Lung microvascular endothelial cell (primary cell): ENCODE data around the gene DOC2A. TPM values are rescaled to one million over a fixed set of nuclear protein-coding genes. Genes with fewer than 3 reads are reported as not detected.
"Not testable (repeated sequence)": the region's sequence is repeated elsewhere in the genome, so short reads cannot be mapped to it uniquely, and the experiment has no call there.

Source experiments
- DNase-seq, 2 donors: peaks; one replicate each; pipeline versions ENCODE4 v3.0.0 to v3.0.0-alpha.2; 2010; ENCODE audit warnings: low read depth in 2 of 2
- total RNA-seq: library from RNA; depleted of rRNA; stranded (reverse); fragments of >200 nt; gene quantifications from 2 replicates; pipeline ENCODE4 v1.2.1, GENCODE V29; 2014

DOC2A gene
- under 0.01 and 0.20 TPM in 2 replicates for total RNA-seq

- no peak for DNase-seq
Measured at GRCh38 chr16:30010844-30011713, at the start of gene DOC2A. DOC2A (minus strand) TSS chr16:30011027; CDS start chr16:30010222, 805 bp downstream.

GRCh38 chr16:30060346-30060745 lies 49.5 kb upstream of the DOC2A start:
- no peak for DNase-seq

GRCh38 chr16:30054959-30055553 lies 44.2 kb upstream of the DOC2A start:
- DNase-seq = peak; percentile 39 to 47

DNA sequence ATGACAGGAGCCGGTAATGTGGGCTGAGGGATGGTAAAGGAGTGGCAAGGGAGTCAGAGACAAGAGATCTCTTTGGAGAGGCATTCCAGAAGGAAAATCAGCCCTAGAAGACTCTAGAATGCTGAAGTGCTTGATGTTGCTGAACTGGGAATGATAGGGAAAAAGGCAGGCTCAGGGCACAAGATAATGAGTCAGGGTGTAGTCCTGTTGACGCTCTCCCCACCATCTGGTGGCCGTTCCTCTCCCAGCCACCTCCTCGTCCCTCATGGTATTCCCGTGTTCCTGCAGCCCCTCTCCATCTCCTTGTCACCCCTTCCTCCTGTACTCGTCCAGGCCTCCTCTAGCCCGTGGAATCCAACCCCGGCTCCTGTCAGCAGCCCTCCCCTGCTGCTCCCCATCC lies 43.6 kb upstream of the DOC2A start:
- no peak for DNase-seq

DNA sequence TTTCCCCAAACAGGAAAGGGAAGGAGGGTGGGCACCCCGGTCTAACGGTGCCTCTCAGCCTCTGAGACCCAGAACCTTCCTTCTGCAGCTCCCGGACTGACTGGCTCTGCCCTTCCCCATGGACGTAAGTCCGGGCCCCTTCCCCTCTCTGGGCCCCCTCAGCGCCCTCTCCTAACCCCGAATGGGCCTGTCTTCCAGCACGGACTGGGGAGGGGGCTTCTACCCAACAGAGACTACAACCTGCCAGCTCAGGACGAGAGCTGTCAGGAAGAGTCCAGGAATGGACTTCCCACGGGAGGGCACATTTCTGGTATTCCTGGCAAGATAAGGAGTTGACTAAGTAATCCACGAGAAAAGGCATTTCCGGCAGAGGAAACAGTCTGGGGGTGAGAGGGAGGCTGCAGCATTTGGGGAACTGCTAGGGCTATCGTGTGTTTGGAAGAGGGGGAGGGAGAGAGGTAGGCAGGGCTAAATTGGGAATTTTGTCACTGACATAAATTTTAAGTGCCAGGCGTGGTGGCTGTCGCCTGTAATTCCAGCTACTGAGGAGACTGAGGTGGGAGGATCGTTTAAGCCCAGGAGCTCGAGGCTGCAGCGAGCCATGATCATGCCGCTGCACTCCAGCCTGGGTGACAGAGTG lies 42.7 kb upstream of the DOC2A start:
- DNase-seq = peak in 1 of 2 donors; percentile 56

DNA sequence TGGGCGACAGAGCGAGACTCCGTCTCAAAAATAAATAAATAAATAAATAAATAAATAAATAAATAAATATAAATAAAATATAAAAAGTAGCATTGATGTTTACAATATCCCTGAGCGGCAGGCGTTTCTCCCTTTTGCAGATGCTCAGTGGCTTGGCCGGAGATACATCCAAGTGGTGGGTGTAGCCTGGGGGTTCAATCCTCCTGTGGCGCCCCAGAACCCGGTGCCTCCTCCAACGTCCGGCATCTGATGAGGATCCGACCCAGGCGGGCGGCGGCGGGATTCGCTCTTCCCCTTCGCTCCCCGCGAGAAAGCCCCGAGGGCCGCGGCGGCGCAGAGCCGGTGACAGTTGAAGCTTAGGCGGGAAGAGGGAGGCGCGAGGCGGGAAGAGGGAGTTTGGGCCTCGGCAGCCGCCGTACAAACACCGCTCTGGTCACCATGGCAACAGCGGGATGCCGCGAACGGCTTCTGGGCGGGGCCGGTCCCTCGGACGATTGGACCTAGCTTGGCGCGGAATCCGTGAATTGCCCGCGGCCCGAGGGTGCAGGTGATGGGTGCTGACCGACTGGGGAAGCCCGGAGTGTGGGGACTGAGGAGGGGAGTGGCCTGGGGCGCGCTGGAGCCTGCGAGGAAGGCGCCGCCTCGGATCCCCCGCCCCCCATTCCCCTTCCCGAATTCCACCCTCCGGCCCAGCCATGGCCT lies 42.0 kb upstream of the DOC2A start:
- peak; percentile 92 to 93 for DNase-seq

DNA sequence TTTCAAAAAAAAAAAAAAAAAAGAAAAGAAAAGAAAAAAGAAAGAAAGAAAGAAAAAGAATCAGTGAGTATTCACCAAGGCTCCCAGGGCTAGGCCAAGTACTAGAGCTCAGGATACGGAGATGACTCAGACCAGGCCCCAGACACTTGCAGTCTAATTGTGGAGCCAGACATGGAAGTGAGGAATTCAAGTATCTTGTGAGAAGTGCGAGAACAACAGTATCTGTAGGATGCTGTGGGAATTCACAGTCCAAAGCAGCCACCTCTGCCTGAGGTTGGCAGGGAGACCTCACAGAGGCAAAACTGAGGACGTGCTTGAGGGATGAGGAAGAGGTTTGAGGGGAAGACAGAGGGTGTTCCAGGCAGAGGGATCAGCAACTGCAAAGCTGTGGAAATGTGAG lies 40.7 kb upstream of the DOC2A start:
- DNase-seq = peak in 1 of 2 donors; percentile 90

- no peak for DNase-seq
Measured at GRCh38 chr16:30049871-30050270, 39.0 kb upstream of the DOC2A start.

DNA sequence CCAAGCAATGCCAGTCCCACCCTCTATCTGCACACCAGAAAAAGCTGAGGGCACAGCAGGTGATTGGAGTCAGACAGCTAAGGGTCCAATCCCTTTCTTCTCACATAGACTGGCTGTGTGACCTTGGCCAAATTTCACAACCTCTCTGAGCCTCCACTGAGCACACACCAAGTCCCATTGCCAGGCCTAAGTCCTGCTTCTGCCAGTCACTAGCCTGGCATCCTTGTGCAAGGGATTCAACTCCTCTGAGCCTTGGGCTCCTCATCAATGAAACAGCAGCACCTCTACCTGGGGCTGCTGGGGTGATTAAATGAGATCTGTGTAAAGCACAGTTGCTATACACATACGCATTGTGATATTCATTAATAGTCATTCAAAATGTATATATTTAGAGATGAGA lies 35.8 kb upstream of the DOC2A start:
- no peak for DNase-seq

- no peak for DNase-seq
Measured at GRCh38 chr16:30046178-30046577, 35.4 kb upstream of the DOC2A start.

DNA sequence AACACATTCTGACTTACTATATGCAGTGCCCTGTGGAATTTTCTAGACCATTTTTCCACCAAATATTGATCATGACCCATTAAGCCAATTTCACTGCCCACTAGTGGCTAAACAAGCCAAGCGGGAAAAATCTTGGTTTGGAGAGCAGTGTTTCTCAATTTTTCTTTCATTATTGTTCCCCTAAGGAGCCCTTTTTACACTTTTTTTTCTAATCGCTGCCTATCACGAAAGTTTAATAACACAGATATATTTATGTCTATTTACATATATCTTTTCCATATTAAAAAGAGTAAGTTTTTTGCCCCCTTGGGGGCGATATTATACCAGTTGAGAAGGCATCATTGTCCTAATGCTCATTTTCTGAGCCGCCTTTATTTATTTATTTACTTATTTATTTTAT lies 31.0 kb upstream of the DOC2A start:
- peak; percentile 55 to 64 for DNase-seq

DNA sequence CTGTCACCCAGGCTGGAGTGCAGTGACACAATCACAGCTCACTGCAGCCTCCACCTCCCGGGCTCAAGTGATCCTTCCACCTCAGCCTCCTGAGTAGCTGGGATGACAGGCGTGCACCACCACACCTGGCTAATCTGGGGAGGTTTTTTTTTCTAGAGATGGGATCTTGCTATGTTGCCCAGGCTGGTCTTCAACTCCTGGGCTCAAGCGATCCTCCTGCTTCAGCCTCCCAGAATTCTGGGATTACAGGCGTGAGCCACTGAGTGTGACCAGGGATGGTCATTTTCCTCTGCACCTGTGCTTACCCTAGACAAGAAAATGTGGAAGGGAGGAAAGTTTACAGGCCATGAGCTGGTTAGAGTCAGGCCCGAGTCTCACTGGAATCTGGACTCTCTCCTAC lies 29.9 kb upstream of the DOC2A start:
- DNase-seq = not testable (repeated sequence)

DNA sequence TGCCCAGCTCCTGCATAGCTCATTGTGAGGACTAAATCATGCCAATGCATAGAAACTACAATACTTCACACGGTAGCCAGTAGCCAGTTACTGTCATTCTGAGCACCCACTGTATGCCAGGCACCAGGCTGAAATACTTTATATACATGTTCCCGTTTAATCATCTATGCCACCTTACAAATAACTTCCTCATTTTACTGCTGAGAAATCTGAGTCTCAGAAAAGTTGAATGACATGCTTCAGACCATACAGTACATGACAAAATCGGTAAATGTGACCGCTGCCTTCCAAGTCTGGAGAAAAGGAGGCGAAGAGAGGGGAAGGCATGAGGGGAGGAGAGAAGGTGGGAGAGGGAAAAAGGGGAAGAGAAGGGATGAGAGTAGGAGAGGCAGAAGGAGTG lies 29.4 kb upstream of the DOC2A start:
- DNase-seq = no peak

DNA sequence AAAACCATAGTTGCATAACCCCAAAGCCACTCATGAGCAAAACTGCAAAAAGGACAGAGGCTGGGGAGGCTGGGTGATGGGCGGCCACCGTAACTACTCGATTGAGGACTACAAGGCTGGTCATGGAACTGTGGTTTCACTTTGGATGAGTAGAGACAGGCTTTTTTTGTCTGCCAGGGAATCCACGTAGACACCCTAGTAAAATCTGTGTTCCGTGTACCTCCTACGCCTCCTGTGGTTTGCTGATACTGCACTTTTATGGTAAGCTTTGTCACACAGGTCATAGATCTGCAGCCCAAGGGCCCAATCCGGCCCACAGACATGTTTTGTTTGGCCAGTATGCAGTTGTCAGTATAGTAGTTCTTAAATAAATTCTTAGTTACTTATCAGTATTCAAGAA lies 22.4 kb upstream of the DOC2A start:
- no peak for DNase-seq

GRCh38 chr16:30032083-30032819 lies 21.4 kb upstream of the DOC2A start:
- DNase-seq = peak; percentile 72 to 75

DNA sequence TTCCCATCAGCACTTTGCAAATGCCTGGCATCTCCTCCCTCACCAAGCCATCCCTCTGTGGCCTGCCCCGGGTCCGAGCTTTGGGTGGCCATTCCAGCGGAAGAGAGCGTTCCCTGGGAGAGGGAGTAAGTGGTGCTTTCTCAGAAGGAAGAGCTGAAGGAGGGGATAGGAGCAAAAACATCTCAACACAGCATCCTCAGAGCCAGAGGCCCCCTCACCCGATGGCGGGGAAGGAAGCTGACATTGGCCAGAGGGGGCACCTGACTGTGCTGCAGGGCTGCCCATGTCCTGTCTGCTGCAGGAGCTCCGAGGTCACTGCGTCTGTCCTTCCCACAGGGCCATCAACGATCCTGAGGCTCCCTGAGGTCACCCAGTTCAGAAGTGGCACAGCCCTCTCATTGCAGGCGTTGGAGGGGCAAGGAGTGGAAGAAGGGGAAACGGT lies 20.7 kb upstream of the DOC2A start:
- no peak for DNase-seq

DNA sequence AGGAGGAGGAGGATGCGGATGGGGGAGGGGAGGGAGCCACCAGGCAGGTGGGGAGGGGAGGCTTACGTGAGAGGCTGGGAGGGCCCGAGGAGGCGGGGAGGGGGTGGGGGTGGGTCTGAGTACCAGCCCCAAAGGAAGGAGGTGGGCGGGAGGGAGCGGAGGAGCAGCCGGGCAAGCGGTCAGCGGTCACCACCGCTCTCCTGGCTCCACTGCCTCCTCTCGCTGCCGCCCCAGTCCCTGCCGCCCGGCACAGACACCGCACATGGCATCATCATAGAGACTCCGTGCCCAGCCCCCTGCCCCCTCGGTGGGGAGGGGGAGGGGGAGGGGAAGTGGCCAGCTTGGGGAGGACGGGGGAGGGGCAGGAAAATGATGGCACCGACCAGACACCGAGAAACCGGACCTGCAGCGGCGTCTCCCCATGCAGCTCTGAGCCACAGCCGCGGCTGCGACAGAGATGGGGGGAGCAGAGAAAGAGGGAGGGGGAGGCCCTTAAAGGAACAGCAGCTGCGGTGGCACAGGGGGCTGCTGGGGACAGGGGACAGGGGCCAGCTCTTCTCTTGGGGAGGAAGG lies 20.1 kb upstream of the DOC2A start, which contains the start of gene TLCD3B:
Gene TLCD3B, minus strand, starts transcription at position 431 of the 573 bp plus-strand sequence. CDS start 744 bp downstream, outside the sequence.
- no peak for DNase-seq

GRCh38 chr16:30030011-30030685 lies 19.3 kb upstream of the DOC2A start:
- no peak for DNase-seq

GRCh38 chr16:30028438-30029076 lies 17.7 kb upstream of the DOC2A start:
- peak in 1 of 2 donors; percentile 14 for DNase-seq
